HEK293 (cell line): Measurements from ENCODE around the gene CCDC120.

Source experiments
- BCL11B ChIP-seq: fragments of 450-650 bp; formaldehyde crosslinking; IDR thresholded peaks from 2 replicates; pipeline ENCODE4 v1.5.1; 2016; ENCODE audit warnings: low read depth, missing biosample characterization, missing genetic modification characterization
- KLF1 ChIP-seq: fragments of 450-650 bp; formaldehyde crosslinking; IDR thresholded peaks from 2 replicates; pipeline ENCODE4 v1.5.1; 2016; ENCODE audit warnings: missing biosample characterization, missing genetic modification characterization
- PRDM1 ChIP-seq: fragments of 450-650 bp; formaldehyde crosslinking; IDR thresholded peaks from 2 replicates; pipeline ENCODE4; 2016; ENCODE audit warnings: missing biosample characterization, missing genetic modification characterization
- PRDM10 ChIP-seq: fragments of 450-650 bp; formaldehyde crosslinking; IDR thresholded peaks from 2 replicates; pipeline ENCODE4 v1.5.1; 2016; ENCODE audit warnings: missing biosample characterization, missing genetic modification characterization
- REPIN1 ChIP-seq: fragments of 450-650 bp; formaldehyde crosslinking; IDR thresholded peaks from 2 replicates; pipeline ENCODE4 v1.5.1; 2017; ENCODE audit warnings: missing biosample characterization, missing genetic modification characterization, low read depth
- REST ChIP-seq: fragments of 450-650 bp; formaldehyde crosslinking; IDR thresholded peaks from 2 replicates; pipeline ENCODE4 v1.5.1; 2016; ENCODE audit warnings: missing biosample characterization, missing genetic modification characterization
- ZBTB1 ChIP-seq: fragments of 450-650 bp; formaldehyde crosslinking; IDR thresholded peaks from 2 replicates; pipeline ENCODE4 v1.5.1; 2016; ENCODE audit warnings: missing biosample characterization, missing genetic modification characterization
- ZFP37 ChIP-seq: fragments of 450-650 bp; formaldehyde crosslinking; IDR thresholded peaks from 2 replicates; pipeline ENCODE4 v1.5.1; 2016; ENCODE audit warnings: missing biosample characterization, missing genetic modification characterization
- ZFP41 ChIP-seq: fragments of 450-650 bp; formaldehyde crosslinking; IDR thresholded peaks from 2 replicates; pipeline ENCODE4 v1.5.1; 2016; ENCODE audit warnings: missing biosample characterization, missing genetic modification characterization, borderline replicate concordance
- ZFP69B ChIP-seq: fragments of 450-650 bp; formaldehyde crosslinking; IDR thresholded peaks from 2 replicates; pipeline ENCODE4 v1.5.1; 2016; ENCODE audit warnings: missing biosample characterization, missing genetic modification characterization
- ZNF19 ChIP-seq: fragments of 450-650 bp; formaldehyde crosslinking; IDR thresholded peaks from 2 replicates; pipeline ENCODE4; 2016; ENCODE audit warnings: missing biosample characterization, missing genetic modification characterization, low read depth
- ZNF211 ChIP-seq: fragments of 450-650 bp; formaldehyde crosslinking; IDR thresholded peaks from 2 replicates; pipeline ENCODE4 v1.5.1; 2016; ENCODE audit warnings: low read depth, missing biosample characterization, missing genetic modification characterization
- ZNF214 ChIP-seq: fragments of 450-650 bp; formaldehyde crosslinking; IDR thresholded peaks from 2 replicates; pipeline ENCODE4 v1.5.1; 2017; ENCODE audit warnings: missing biosample characterization, mild to moderate bottlenecking, missing genetic modification characterization, borderline replicate concordance
- ZNF24 ChIP-seq: fragments of 450-650 bp; formaldehyde crosslinking; IDR thresholded peaks from 2 replicates; pipeline ENCODE4 v1.5.1; 2016; ENCODE audit warnings: missing biosample characterization, missing genetic modification characterization
- ZNF266 ChIP-seq: fragments of 450-650 bp; formaldehyde crosslinking; IDR thresholded peaks from 2 replicates; pipeline ENCODE4 v1.5.1; 2016; ENCODE audit warnings: missing biosample characterization, missing genetic modification characterization, low read depth
- ZNF354C ChIP-seq: fragments of 450-650 bp; formaldehyde crosslinking; IDR thresholded peaks from 2 replicates; pipeline ENCODE4 v1.5.1; 2016; ENCODE audit warnings: missing biosample characterization, missing genetic modification characterization, low read depth, borderline replicate concordance
- ZNF394 ChIP-seq: fragments of 450-650 bp; formaldehyde crosslinking; IDR thresholded peaks from 2 replicates; pipeline ENCODE4 v1.5.1; 2016; ENCODE audit warnings: missing biosample characterization, missing genetic modification characterization, mild to moderate bottlenecking, moderate library complexity, borderline replicate concordance
- ZNF501 ChIP-seq: fragments of 450-650 bp; formaldehyde crosslinking; IDR thresholded peaks from 2 replicates; pipeline ENCODE4 v1.5.1; 2016; ENCODE audit warnings: missing biosample characterization, missing genetic modification characterization
- ZNF560 ChIP-seq: fragments of 450-650 bp; formaldehyde crosslinking; IDR thresholded peaks from 2 replicates; pipeline ENCODE4 v1.5.1; 2017; ENCODE audit warnings: missing biosample characterization, missing genetic modification characterization, borderline replicate concordance
- ZNF621 ChIP-seq: fragments of 450-650 bp; formaldehyde crosslinking; IDR thresholded peaks from 2 replicates; pipeline ENCODE4 v1.5.1; 2017; ENCODE audit warnings: missing biosample characterization, missing genetic modification characterization
- ZNF704 ChIP-seq: fragments of 450-650 bp; formaldehyde crosslinking; IDR thresholded peaks from 2 replicates; pipeline ENCODE4 v1.5.1; 2016; ENCODE audit warnings: missing biosample characterization, missing genetic modification characterization
- ZNF76 ChIP-seq: fragments of 450-650 bp; formaldehyde crosslinking; IDR thresholded peaks from 2 replicates; pipeline ENCODE4; 2016; ENCODE audit warnings: low read depth, missing biosample characterization, missing genetic modification characterization, borderline replicate concordance
- ZNF768 ChIP-seq: fragments of 450-650 bp; formaldehyde crosslinking; IDR thresholded peaks from 2 replicates; pipeline ENCODE4 v1.5.1; 2018; ENCODE audit warnings: missing biosample characterization, mild to moderate bottlenecking, missing genetic modification characterization
- ZNF792 ChIP-seq: fragments of 450-650 bp; formaldehyde crosslinking; IDR thresholded peaks from 2 replicates; pipeline ENCODE4 v1.5.1; 2016; ENCODE audit warnings: missing biosample characterization, missing genetic modification characterization
- ZSCAN30 ChIP-seq: fragments of 450-650 bp; IDR thresholded peaks from 2 replicates; pipeline ENCODE4 v1.5.1; 2018; ENCODE audit warnings: missing biosample characterization, mild to moderate bottlenecking, missing genetic modification characterization, moderate library complexity
- TF ChIP-seq, protein P1 (sequence below): fragments of 450-650 bp; formaldehyde crosslinking; IDR thresholded peaks from 2 replicates; pipeline ENCODE4 v1.5.1; 2017; ENCODE audit warnings: missing biosample characterization, missing genetic modification characterization
- TF ChIP-seq, protein P2 (sequence below): fragments of 450-650 bp; formaldehyde crosslinking; IDR thresholded peaks from 2 replicates; pipeline ENCODE4 v1.5.1; 2016; ENCODE audit warnings: missing biosample characterization, missing genetic modification characterization

Gene CCDC120

DNA sequence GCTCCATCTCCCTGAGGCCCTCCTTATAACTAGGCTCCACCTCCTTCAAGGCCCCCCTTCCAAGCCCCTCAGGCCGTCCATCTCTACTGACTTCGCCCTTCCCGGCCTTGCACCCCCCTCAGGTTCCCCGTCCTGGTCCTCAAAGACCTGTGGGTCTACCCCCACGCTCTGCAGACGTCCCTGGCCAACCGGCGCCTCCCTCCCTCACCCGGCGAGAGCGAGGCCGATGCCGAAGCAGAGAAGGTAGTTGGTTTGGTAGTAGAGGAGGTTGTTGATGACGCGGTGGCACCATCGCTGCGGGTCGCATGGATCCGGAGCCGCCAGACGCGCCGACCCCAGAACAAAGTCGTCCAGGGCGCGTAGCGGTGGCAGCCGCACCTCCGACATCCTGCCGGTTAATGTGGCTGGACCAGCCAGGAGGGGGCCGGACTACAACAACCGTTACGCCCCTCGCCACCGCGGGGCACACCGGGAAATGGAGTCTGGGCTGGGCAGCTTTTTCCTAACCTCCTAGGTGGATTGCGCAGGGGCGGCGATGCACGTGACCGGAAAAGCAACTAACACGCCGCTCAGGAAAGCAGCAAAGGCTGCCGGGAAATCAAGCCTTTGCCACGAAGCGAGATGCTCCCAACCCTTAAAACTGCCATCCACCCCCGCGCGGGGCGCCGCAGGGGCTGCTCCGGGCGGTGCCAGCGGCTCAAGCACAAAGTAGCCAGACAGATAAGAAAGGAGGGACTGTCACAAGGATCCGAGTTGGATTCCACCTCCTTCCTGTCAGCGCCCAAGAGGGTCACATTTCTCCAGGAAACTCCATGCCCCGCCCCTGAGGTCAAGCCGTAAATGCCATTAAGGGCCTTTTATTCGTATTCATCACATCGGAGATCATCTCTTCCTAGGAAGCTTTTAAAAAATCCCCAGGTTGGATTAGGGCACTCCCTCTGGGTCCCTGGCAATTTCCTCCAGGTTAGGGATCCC, 15.1 kb downstream of the CCDC120 start, which contains the start of gene PRAF2 (continued):
- TF ChIP-seq ZNF19 (tag by site-specific recombination): no peak
- no peak for TF ChIP-seq REST
- TF ChIP-seq PRDM10 (tag by site-specific recombination): peak; percentile 58
- no peak for TF ChIP-seq ZNF214 (tag by site-specific recombination)
- TF ChIP-seq ZNF704 (tag by site-specific recombination): no peak
- TF ChIP-seq ZFP37: no peak
- TF ChIP-seq PRDM1: no peak
- no peak for TF ChIP-seq BCL11B (tag by site-specific recombination)
- no peak for TF ChIP-seq REPIN1
- 0 out of 2 replicates have a peak, but pooled peaks have one; percentile 48 for TF ChIP-seq ZSCAN30 (tag by site-specific recombination)
- TF ChIP-seq KLF1 (tag by site-specific recombination): no peak
- TF ChIP-seq ZNF792 (tag by site-specific recombination): no peak
- no peak for TF ChIP-seq ZNF211 (tag by site-specific recombination)
- TF ChIP-seq ZNF768 (tag by site-specific recombination): no peak
- TF ChIP-seq ZNF266: no peak
- peak; percentile 98 for TF ChIP-seq ZNF76 (tag by site-specific recombination)
- TF ChIP-seq ZBTB1 (tag by site-specific recombination): no peak
- no peak for TF ChIP-seq ZNF394 (tag by site-specific recombination)
- TF ChIP-seq ZNF24 (tag by site-specific recombination): peak; percentile 13; the same call in 1 of the 2 replicates
- TF ChIP-seq ZNF501: peak; percentile 72
- TF ChIP-seq, protein P1, sequence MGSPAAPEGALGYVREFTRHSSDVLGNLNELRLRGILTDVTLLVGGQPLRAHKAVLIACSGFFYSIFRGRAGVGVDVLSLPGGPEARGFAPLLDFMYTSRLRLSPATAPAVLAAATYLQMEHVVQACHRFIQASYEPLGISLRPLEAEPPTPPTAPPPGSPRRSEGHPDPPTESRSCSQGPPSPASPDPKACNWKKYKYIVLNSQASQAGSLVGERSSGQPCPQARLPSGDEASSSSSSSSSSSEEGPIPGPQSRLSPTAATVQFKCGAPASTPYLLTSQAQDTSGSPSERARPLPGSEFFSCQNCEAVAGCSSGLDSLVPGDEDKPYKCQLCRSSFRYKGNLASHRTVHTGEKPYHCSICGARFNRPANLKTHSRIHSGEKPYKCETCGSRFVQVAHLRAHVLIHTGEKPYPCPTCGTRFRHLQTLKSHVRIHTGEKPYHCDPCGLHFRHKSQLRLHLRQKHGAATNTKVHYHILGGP (tag by site-specific recombination): no peak
- TF ChIP-seq ZFP69B (tag by site-specific recombination): no peak
- TF ChIP-seq, protein P2, sequence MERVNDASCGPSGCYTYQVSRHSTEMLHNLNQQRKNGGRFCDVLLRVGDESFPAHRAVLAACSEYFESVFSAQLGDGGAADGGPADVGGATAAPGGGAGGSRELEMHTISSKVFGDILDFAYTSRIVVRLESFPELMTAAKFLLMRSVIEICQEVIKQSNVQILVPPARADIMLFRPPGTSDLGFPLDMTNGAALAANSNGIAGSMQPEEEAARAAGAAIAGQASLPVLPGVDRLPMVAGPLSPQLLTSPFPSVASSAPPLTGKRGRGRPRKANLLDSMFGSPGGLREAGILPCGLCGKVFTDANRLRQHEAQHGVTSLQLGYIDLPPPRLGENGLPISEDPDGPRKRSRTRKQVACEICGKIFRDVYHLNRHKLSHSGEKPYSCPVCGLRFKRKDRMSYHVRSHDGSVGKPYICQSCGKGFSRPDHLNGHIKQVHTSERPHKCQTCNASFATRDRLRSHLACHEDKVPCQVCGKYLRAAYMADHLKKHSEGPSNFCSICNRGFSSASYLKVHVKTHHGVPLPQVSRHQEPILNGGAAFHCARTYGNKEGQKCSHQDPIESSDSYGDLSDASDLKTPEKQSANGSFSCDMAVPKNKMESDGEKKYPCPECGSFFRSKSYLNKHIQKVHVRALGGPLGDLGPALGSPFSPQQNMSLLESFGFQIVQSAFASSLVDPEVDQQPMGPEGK (tag by site-specific recombination): peak; percentile 31
- TF ChIP-seq ZNF560 (tag by site-specific recombination): no peak
- no peak for TF ChIP-seq ZNF621 (tag by site-specific recombination)
- TF ChIP-seq ZFP41 (tag by site-specific recombination): no peak
- no peak for TF ChIP-seq ZNF354C
